CD4-positive, CD25-positive, alpha-beta regulatory T cell (primary cell): ENCODE results near the gene ZNF408. TPM values are rescaled to one million over a fixed set of nuclear protein-coding genes. Genes with fewer than 3 reads are reported as not detected.
A peak's percentile ranks its signal among the peaks of the same experiment; 100 is the strongest.

Experiments
- ATAC-seq, 2 donors: fragments of 150-1000 bp; cut with Tn5 transposase; one replicate each; pipeline ENCODE4 v1.10.0; 2021; ENCODE audit warnings: low read depth in 2 of 2, moderate number of reproducible peaks in 2 of 2, moderate library complexity in 1 of 2
- DNase-seq, 3 donors: peaks; one replicate each; pipeline versions ENCODE4 v3.0.0 to v3.0.0-alpha.2; 2012 to 2022; ENCODE audit warnings: mixed read lengths in 1 of 3
- H3K27ac ChIP-seq: one replicate; pipeline ENCODE4 v1.7.0; 2013; ENCODE audit warnings: mild to moderate bottlenecking, low read length; ENCODE audit not compliant: insufficient read depth, poor library complexity, severe bottlenecking
- H3K27me3 ChIP-seq: one replicate; pipeline ENCODE4 v1.7.0; 2013; ENCODE audit warnings: low read length; ENCODE audit not compliant: control insufficient read depth, insufficient read depth
- H3K36me3 ChIP-seq: one replicate; pipeline ENCODE4 v1.7.0; 2013; ENCODE audit warnings: mild to moderate bottlenecking, low read length, moderate library complexity; ENCODE audit not compliant: control insufficient read depth, insufficient read depth
- H3K4me1 ChIP-seq: 2 replicates; pipeline ENCODE4 v1.7.0; 2013; ENCODE audit warnings: mild to moderate bottlenecking, low read length; ENCODE audit not compliant: insufficient read depth, control insufficient read depth, poor library complexity, severe bottlenecking
- H3K4me3 ChIP-seq: one replicate; pipeline ENCODE4 v1.7.0; 2013; ENCODE audit warnings: low read depth, mild to moderate bottlenecking, low read length, moderate library complexity
- H3K9me3 ChIP-seq, 2 experiments: 1 replicate in 1 of 2; 2 replicates in 1 of 2; pipeline ENCODE4 v1.7.0; 2013; ENCODE audit warnings: low read length in 2 of 2, mild to moderate bottlenecking in 1 of 2, moderate library complexity in 1 of 2; ENCODE audit not compliant: control insufficient read depth in 2 of 2
- H3K27ac Mint-ChIP-seq, 3 donors: one replicate each; pipeline ENCODE4 v1.8.0; 2020 to 2022; ENCODE audit warnings: mild to moderate bottlenecking in 3 of 3, mixed read lengths in 3 of 3, moderate library complexity in 2 of 3
- H3K27me3 Mint-ChIP-seq: one replicate; pipeline ENCODE4 v1.8.0; 2022; ENCODE audit warnings: mild to moderate bottlenecking, mixed read lengths
- H3K36me3 Mint-ChIP-seq: one replicate; pipeline ENCODE4 v1.8.0; 2020; ENCODE audit warnings: mixed read lengths
- H3K4me1 Mint-ChIP-seq, 4 donors: one replicate each; pipeline ENCODE4 v1.8.0; 2020 to 2022; ENCODE audit warnings: mixed read lengths in 4 of 4, mild to moderate bottlenecking in 1 of 4
- H3K4me3 Mint-ChIP-seq, 4 donors: one replicate each; pipeline ENCODE4 v1.8.0; 2020 to 2022; ENCODE audit warnings: mild to moderate bottlenecking in 4 of 4, mixed read lengths in 4 of 4, moderate library complexity in 3 of 4
- H3K9me3 Mint-ChIP-seq, 7 donors: one replicate each; pipeline ENCODE4 v1.8.0; 2020 to 2022; ENCODE audit warnings: mixed read lengths in 7 of 7, mild to moderate bottlenecking in 3 of 7, moderate library complexity in 2 of 7
- polyA plus RNA-seq, 4 donors: library from polyadenylated mRNA; unstranded; fragments of 300-500 nt; fragmentation: Illumina TruSeq; gene quantifications; one replicate each; pipeline ENCODE4 v1.2.3, GENCODE V29; 2021
- total RNA-seq: library from RNA; stranded (reverse); gene quantifications from one replicate; pipeline ENCODE4 v1.2.3, GENCODE V29; 2022

The ZNF408 gene
- total RNA-seq (12.4 TPM), polyA plus RNA-seq (10 to 100 TPM in 1 of 4 donors, 1 to 10 TPM in 3; 6.3 to 12.9 (median 8.0) TPM)

- ATAC-seq (peak; percentile 91 to 93), DNase-seq (peak; percentile 98 to 100 (median 99))
- Mint-ChIP-seq H3K27me3 (no peaks in the 10 kb centered on the region), H3K9me3 (peaks cover 0 to 2% (median 0%) of the 10 kb centered on the region in 7 donors), H3K4me1 (peaks cover 9 to 79% (median 35%) of the 10 kb centered on the region in 4 donors), H3K27ac (peak within 1 kb of the TSS; percentile 91 to 97 (median 97)), H3K4me3 (peak within 1 kb of the TSS; percentile 90 to 99 (median 96)), H3K36me3 (peaks cover 32% of the 10 kb centered on the region)
- no peaks in the 10 kb centered on the region for H3K9me3 ChIP-seq
- H3K27me3 ChIP-seq: no peaks in the 10 kb centered on the region
- peaks cover 38% of the 10 kb centered on the region for H3K36me3 ChIP-seq
- H3K4me1 ChIP-seq: peaks cover 63% of the 10 kb centered on the region
- H3K27ac ChIP-seq: peak within 1 kb of the TSS; percentile 76
- peak within 1 kb of the TSS; percentile 99 for H3K4me3 ChIP-seq
These were observed at the start of gene ZNF408, which contains the start of gene ARHGAP1 for GRCh38 chr11:46700241-46701077. TSS of gene ZNF408 (plus strand) at chr11:46701031. CDS start at chr11:46701048, 17 bp downstream. TSS of gene ARHGAP1 (minus strand) at chr11:46700619. CDS start at chr11:46696107, 4,512 bp downstream.

DNA sequence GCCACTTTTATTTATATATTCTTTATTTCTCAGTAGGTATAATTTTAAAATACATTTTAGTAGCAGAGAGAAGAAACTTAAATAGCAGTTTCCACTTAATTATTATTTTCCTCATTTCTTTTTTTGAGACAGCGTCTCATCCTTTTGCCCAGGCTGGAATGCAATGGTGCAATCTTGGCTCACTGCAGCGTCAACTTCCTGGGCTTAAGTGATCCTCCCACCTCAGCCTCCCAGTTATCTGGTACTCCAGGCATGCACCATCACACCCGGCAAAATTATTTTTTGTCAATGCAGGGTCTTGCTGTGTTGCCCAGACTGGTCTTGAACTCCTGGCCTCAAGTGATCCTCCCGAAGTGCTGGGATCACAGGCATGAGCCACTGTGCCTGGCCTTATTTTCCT is 45.2 kb upstream of the ZNF408 start:
- no peak for DNase-seq
- no peaks in the 10 kb centered on the region for H3K9me3 ChIP-seq
- H3K36me3 ChIP-seq: peaks cover 85% of the 10 kb centered on the region
- Mint-ChIP-seq H3K4me3 (no peak overlapping the region), H3K9me3 (no peaks in the 10 kb centered on the region), H3K27me3 (no peaks in the 10 kb centered on the region), H3K36me3 (peaks cover 46% of the 10 kb centered on the region), H3K27ac (peak overlapping the region in 1 of 3 donors; percentile 43), H3K4me1 (peaks cover 0 to 6% (median under 1%) of the 10 kb centered on the region in 4 donors)
- no peaks in the 10 kb centered on the region for H3K27me3 ChIP-seq
- no peaks in the 10 kb centered on the region for H3K4me1 ChIP-seq
- H3K27ac ChIP-seq: no peak overlapping the region
- H3K4me3 ChIP-seq: no peak overlapping the region
- ATAC-seq: no peak

- Histone ChIP-seq H3K9me3 (no peaks in the 10 kb centered on the region), H3K27ac (no peak overlapping the region), H3K4me1 (no peaks in the 10 kb centered on the region), H3K4me3 (no peak overlapping the region), H3K27me3 (no peaks in the 10 kb centered on the region), H3K36me3 (peaks cover 76% of the 10 kb centered on the region)
- H3K4me1 Mint-ChIP-seq: peaks cover 0 to 2% (median 0%) of the 10 kb centered on the region in 4 donors
- no peaks in the 10 kb centered on the region for H3K27me3 Mint-ChIP-seq
- peaks cover 38% of the 10 kb centered on the region for H3K36me3 Mint-ChIP-seq
- H3K27ac Mint-ChIP-seq: peak overlapping the region in 1 of 3 donors; percentile 34
- no peak overlapping the region for H3K4me3 Mint-ChIP-seq
- no peak for ATAC-seq
- no peak for DNase-seq
- H3K9me3 Mint-ChIP-seq: no peaks in the 10 kb centered on the region
These were observed 43.6 kb upstream of the ZNF408 start for GRCh38 chr11:46657186-46657585.

DNA sequence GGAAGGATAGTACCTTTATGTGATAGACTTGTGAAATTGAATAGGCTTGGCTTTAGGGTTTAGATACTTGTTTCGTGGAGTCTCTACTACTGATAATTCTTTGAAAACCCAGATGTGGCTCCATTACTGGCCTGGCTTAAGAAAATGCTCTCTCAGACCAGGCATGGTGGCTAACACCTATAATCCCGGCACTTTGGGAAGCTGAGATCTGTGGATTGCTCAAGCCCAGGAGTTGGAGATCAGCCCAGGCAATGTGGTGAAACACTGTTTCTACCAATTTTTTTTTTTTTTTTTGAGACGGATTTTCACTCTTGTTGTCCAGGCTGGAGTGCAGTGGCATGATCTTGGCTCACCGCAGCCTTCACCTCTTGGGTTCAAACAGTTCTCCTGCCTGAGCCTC is 42.6 kb upstream of the ZNF408 start:
- Mint-ChIP-seq H3K27me3 (no peaks in the 10 kb centered on the region), H3K4me3 (no peak overlapping the region), H3K36me3 (peaks cover 44% of the 10 kb centered on the region), H3K4me1 (peaks cover 0 to 2% (median 0%) of the 10 kb centered on the region in 4 donors), H3K9me3 (no peaks in the 10 kb centered on the region), H3K27ac (no peak overlapping the region)
- Histone ChIP-seq H3K4me3 (no peak overlapping the region), H3K36me3 (peaks cover 74% of the 10 kb centered on the region), H3K27me3 (no peaks in the 10 kb centered on the region), H3K27ac (no peak overlapping the region), H3K4me1 (no peaks in the 10 kb centered on the region), H3K9me3 (no peaks in the 10 kb centered on the region)
- ATAC-seq: no peak
- no peak for DNase-seq

DNA sequence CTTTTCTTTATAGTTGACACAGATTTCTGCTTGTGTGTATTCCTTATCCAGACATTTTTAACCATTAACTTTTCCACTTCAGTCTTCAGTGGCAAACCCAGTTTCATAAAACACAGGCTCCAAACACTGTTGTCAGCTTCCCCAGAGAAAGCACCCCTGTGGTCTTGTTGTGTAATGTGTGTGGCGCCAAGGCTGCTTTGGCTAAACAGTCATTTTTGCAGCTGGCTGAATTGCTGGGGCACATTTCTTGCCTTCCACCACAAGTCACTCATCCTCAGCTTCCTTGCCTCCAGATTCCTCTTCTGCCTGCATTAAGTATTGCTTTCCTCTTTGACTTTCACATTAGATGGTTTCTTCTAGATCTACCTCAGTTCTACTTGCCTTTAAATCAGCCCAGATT is 40.9 kb upstream of the ZNF408 start:
- H3K9me3 Mint-ChIP-seq: no peaks in the 10 kb centered on the region
- H3K36me3 Mint-ChIP-seq: peaks cover 54% of the 10 kb centered on the region
- H3K4me1 Mint-ChIP-seq: peaks cover 0 to 2% (median 0%) of the 10 kb centered on the region in 4 donors
- H3K27ac ChIP-seq: no peak overlapping the region
- ATAC-seq (no peak), DNase-seq (no peak)
- peak overlapping the region in 1 of 3 donors; percentile 25 for H3K27ac Mint-ChIP-seq
- no peaks in the 10 kb centered on the region for H3K4me1 ChIP-seq
- H3K4me3 Mint-ChIP-seq: peak overlapping the region in 1 of 4 donors; percentile 0
- H3K36me3 ChIP-seq: peaks cover 78% of the 10 kb centered on the region
- no peaks in the 10 kb centered on the region for H3K27me3 Mint-ChIP-seq
- no peak overlapping the region for H3K4me3 ChIP-seq
- no peaks in the 10 kb centered on the region for H3K27me3 ChIP-seq
- no peaks in the 10 kb centered on the region for H3K9me3 ChIP-seq

- peak overlapping the region in 1 of 3 donors; percentile 41 for H3K27ac Mint-ChIP-seq
- H3K36me3 Mint-ChIP-seq: peaks cover 54% of the 10 kb centered on the region
- Histone ChIP-seq H3K4me1 (no peaks in the 10 kb centered on the region), H3K9me3 (no peaks in the 10 kb centered on the region), H3K36me3 (peaks cover 83% of the 10 kb centered on the region), H3K27me3 (no peaks in the 10 kb centered on the region), H3K27ac (no peak overlapping the region), H3K4me3 (no peak overlapping the region)
- DNase-seq: no peak
- no peaks in the 10 kb centered on the region for H3K27me3 Mint-ChIP-seq
- H3K4me1 Mint-ChIP-seq: peaks cover 0 to 2% (median 0%) of the 10 kb centered on the region in 4 donors
- no peaks in the 10 kb centered on the region for H3K9me3 Mint-ChIP-seq
- no peak for ATAC-seq
- H3K4me3 Mint-ChIP-seq: no peak overlapping the region
These were observed 39.0 kb upstream of the ZNF408 start for GRCh38 chr11:46661836-46662235.

- H3K27me3 ChIP-seq: no peaks in the 10 kb centered on the region
- peaks cover 83% of the 10 kb centered on the region for H3K36me3 ChIP-seq
- Mint-ChIP-seq H3K36me3 (peaks cover 52% of the 10 kb centered on the region), H3K27ac (peak overlapping the region in 1 of 3 donors; percentile 41), H3K9me3 (no peaks in the 10 kb centered on the region), H3K4me3 (no peak overlapping the region), H3K4me1 (peaks cover 0 to 2% (median 0%) of the 10 kb centered on the region in 4 donors), H3K27me3 (no peaks in the 10 kb centered on the region)
- H3K4me1 ChIP-seq: no peaks in the 10 kb centered on the region
- no peak overlapping the region for H3K4me3 ChIP-seq
- ATAC-seq (no peak), DNase-seq (no peak)
- H3K27ac ChIP-seq: no peak overlapping the region
- H3K9me3 ChIP-seq: no peaks in the 10 kb centered on the region
These were observed 38.5 kb upstream of the ZNF408 start for GRCh38 chr11:46662366-46662765.
